ENCODE data around the gene TM9SF1. TPM values are rescaled to one million over a fixed set of nuclear protein-coding genes. Genes with fewer than 3 reads are reported as not detected.

Gene TM9SF1
- total and polyA plus RNA-seq, 9 of the 15 experiments (the other 6 are each of a cell fraction or from before 2014, with no cell fraction given) = 5.3 to 20.3 (median 11.8) TPM

- TF ChIP-seq PKNOX1 (IDR thresholded peaks at IDR 0.05) = no peak
- no peak for TF ChIP-seq ZBTB1 (CRISPR knock-in tag; IDR thresholded peaks at IDR 0.05; ENCODE audit: borderline replicate concordance, low read depth)
- no peak for TF ChIP-seq CHD2 (IDR thresholded peaks at IDR 0.05; ENCODE audit: low read depth, low read length)
- TF ChIP-seq ZKSCAN1 (IDR thresholded peaks at IDR 0.05; ENCODE audit: low read depth, low read length) = no peak
- no peak for TF ChIP-seq CREB3 (tag; conservative IDR thresholded peaks at IDR 0.05; ENCODE audit: low read depth)
- TF ChIP-seq ZBTB8A (IDR thresholded peaks at IDR 0.05; ENCODE audit: partially characterized antibody) = no peak
- no peak for TF ChIP-seq FOXA3 (CRISPR knock-in tag; conservative IDR thresholded peaks at IDR 0.05 in 1 of 2, IDR thresholded peaks at IDR 0.05 in 1 of 2)
- TF ChIP-seq ZNF175 (CRISPR knock-in tag; IDR thresholded peaks at IDR 0.05; ENCODE audit: low read depth) = no peak
- TF ChIP-seq ZNF584 (CRISPR knock-in tag; IDR thresholded peaks at IDR 0.05; ENCODE audit: low read depth) = no peak
- TF ChIP-seq ZNF398 (CRISPR knock-in tag; IDR thresholded peaks at IDR 0.05) = no peak
- TF ChIP-seq ELK3 (CRISPR knock-in tag; IDR thresholded peaks at IDR 0.05) = no peak
- no peak for TF ChIP-seq MED1 (CRISPR knock-in tag; IDR thresholded peaks at IDR 0.05; ENCODE audit: borderline replicate concordance)
- no peak for TF ChIP-seq GTF3C2 (IDR thresholded peaks at IDR 0.05; ENCODE audit: borderline replicate concordance, extremely low read depth, insufficient read length)
- no peak for TF ChIP-seq HBP1 (CRISPR knock-in tag; IDR thresholded peaks at IDR 0.05)
- TF ChIP-seq ZNF785 (CRISPR knock-in tag; IDR thresholded peaks at IDR 0.05) = no peak
Measured at GRCh38 chr14:24160850-24161804, 34.1 kb downstream of the TM9SF1 start, which contains the start of gene IRF9 (continued).
